ENCODE measurements around the gene PRDM1. TPM values are rescaled to one million over a fixed set of nuclear protein-coding genes. Genes with fewer than 3 reads are reported as not detected.

PRDM1 gene
- 0.40 and 1.1 TPM in 2 replicates for total RNA-seq (2022)
- percentile 35 among the genes with signal in this experiment for Bru-seq, nascent RNA
- BruChase-seq, experiment 1, labeled RNA remaining after a 6-hour chase: percentile 10 among the genes with signal in this experiment
- BruChase-seq, experiment 2, labeled RNA remaining after a 2-hour chase: percentile 10 among the genes with signal in this experiment
- long read RNA-seq: 0 reads

GRCh38 chr6:106085984-106086813 is at the start of gene PRDM1:
PRDM1 (plus strand) TSS chr6:106086336; CDS start chr6:106086554, 218 bp downstream.
- intact Hi-C loops (cut with micrococcal nuclease; ENCODE audit: unreplicated experiment): loop anchor here (5.0 to 10.0 kb wide), 3 partner anchors 354 to 651 kb away; no protein-coding TSS in a partner anchor
- H3K4me3 Mint-ChIP-seq (ENCODE audit: low read depth, unreplicated experiment): peak within 1 kb of the TSS; percentile 97
- H3K27me3 Mint-ChIP-seq (ENCODE audit: unreplicated experiment): peaks cover 27% of the 10 kb centered on the region
- DNase-seq: peak; percentile 89
- BruUV-seq (replicated peaks): TSS peak; percentile 71
- peaks cover 12% of the 10 kb centered on the region for H3K36me3 Mint-ChIP-seq (ENCODE audit: insufficient read depth, unreplicated experiment)
- peak within 1 kb of the TSS; percentile 57 for H3K27ac Mint-ChIP-seq (ENCODE audit: unreplicated experiment)
- TF ChIP-seq CTCF (IDR thresholded peaks at IDR 0.05; ENCODE audit: unreplicated experiment): no peak
- H3K9me3 Mint-ChIP-seq (ENCODE audit: low read depth, unreplicated experiment): no peaks in the 10 kb centered on the region
- CTCF ChIA-PET: interaction anchor here (0.5 to 1.3 kb wide), 3 partner anchors 17 to 655 kb away, joined by 3 to 4 read pairs (median 4); no protein-coding TSS in a partner anchor
- peaks cover 28% of the 10 kb centered on the region for H3K4me1 Mint-ChIP-seq (ENCODE audit: low read depth, unreplicated experiment)

- no TSS peak for BruUV-seq (replicated peaks)
- H3K27ac Mint-ChIP-seq (ENCODE audit: unreplicated experiment): no peak overlapping the region
- no peaks in the 10 kb centered on the region for H3K36me3 Mint-ChIP-seq (ENCODE audit: insufficient read depth, unreplicated experiment)
- H3K9me3 Mint-ChIP-seq (ENCODE audit: low read depth, unreplicated experiment): no peaks in the 10 kb centered on the region
- no peak for DNase-seq
- H3K4me1 Mint-ChIP-seq (ENCODE audit: low read depth, unreplicated experiment): no peaks in the 10 kb centered on the region
- no peak overlapping the region for H3K4me3 Mint-ChIP-seq (ENCODE audit: low read depth, unreplicated experiment)
- CTCF ChIA-PET: no interaction called here
- H3K27me3 Mint-ChIP-seq (ENCODE audit: unreplicated experiment): no peaks in the 10 kb centered on the region
- TF ChIP-seq CTCF (IDR thresholded peaks at IDR 0.05; ENCODE audit: unreplicated experiment): no peak
- intact Hi-C loops (cut with micrococcal nuclease; ENCODE audit: unreplicated experiment): no loop called here
Measured at GRCh38 chr6:106037060-106037459, 49.1 kb upstream of the PRDM1 start.

GRCh38 chr6:106039897-106040592 is 46.1 kb upstream of the PRDM1 start:
- no peak for DNase-seq
- CTCF ChIA-PET: no interaction called here
- intact Hi-C loops (cut with micrococcal nuclease; ENCODE audit: unreplicated experiment): no loop called here
- Mint-ChIP-seq H3K27me3 (ENCODE audit: unreplicated experiment) (no peaks in the 10 kb centered on the region), H3K4me1 (ENCODE audit: low read depth, unreplicated experiment) (no peaks in the 10 kb centered on the region), H3K27ac (ENCODE audit: unreplicated experiment) (no peak overlapping the region), H3K4me3 (ENCODE audit: low read depth, unreplicated experiment) (no peak overlapping the region), H3K9me3 (ENCODE audit: low read depth, unreplicated experiment) (no peaks in the 10 kb centered on the region), H3K36me3 (ENCODE audit: insufficient read depth, unreplicated experiment) (no peaks in the 10 kb centered on the region)
- BruUV-seq (replicated peaks): no TSS peak
- TF ChIP-seq CTCF (IDR thresholded peaks at IDR 0.05; ENCODE audit: unreplicated experiment): no peak

GRCh38 chr6:106044151-106044550 is 42.0 kb upstream of the PRDM1 start:
- H3K27ac Mint-ChIP-seq (ENCODE audit: unreplicated experiment): no peak overlapping the region
- intact Hi-C loops (cut with micrococcal nuclease; ENCODE audit: unreplicated experiment): no loop called here
- H3K9me3 Mint-ChIP-seq (ENCODE audit: low read depth, unreplicated experiment): no peaks in the 10 kb centered on the region
- no peaks in the 10 kb centered on the region for H3K27me3 Mint-ChIP-seq (ENCODE audit: unreplicated experiment)
- BruUV-seq (replicated peaks): no TSS peak
- CTCF ChIA-PET: no interaction called here
- no peaks in the 10 kb centered on the region for H3K4me1 Mint-ChIP-seq (ENCODE audit: low read depth, unreplicated experiment)
- no peak overlapping the region for H3K4me3 Mint-ChIP-seq (ENCODE audit: low read depth, unreplicated experiment)
- DNase-seq: no peak
- H3K36me3 Mint-ChIP-seq (ENCODE audit: insufficient read depth, unreplicated experiment): no peaks in the 10 kb centered on the region
- TF ChIP-seq CTCF (IDR thresholded peaks at IDR 0.05; ENCODE audit: unreplicated experiment): no peak

Measured in Calu3 (cell line).